A673 (cell line): Measurements from ENCODE around the gene GRID1.

ENCODE experiments used
- EZH2 ChIP-seq: fragments of 200-600 bp; sonication (generic); IDR thresholded peaks from 2 replicates; pipeline ENCODE4 v1.6.1; 2017; ENCODE audit warnings: borderline replicate concordance, low read depth, mild to moderate bottlenecking, mixed read lengths, antibody characterized with exemption, low read length; ENCODE audit not compliant: poor library complexity, severe bottlenecking
- TF ChIP-seq, protein P1 (sequence below): fragments of 300-800, 200-600 bp; sonication (generic); conservative IDR thresholded peaks from 2 replicates; pipeline ENCODE4 v1.5.1; 2017; ENCODE audit warnings: low read depth, mild to moderate bottlenecking, antibody characterized with exemption, low read length, moderate library complexity, mixed read lengths

DNA sequence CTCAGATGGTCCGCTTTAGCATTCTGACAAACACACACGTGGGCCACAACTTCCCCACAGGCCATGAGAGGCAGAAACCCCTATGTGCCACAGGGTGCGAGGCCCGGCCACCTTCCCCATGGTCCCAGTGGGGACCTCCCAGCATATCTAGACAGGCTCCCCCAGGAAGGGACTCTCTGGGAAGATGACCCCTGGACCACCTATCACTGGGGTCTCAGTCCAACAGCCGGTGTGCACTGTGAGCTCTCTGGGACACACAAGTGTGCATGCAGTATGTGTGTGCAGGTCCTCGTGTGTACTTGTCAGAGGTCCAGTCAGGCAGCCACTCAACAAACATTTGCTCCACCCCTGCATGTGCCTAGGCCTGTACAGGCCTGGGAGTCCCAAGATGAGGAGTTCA is 18.7 kb downstream of the GRID1 start:
- TF ChIP-seq, protein P1, sequence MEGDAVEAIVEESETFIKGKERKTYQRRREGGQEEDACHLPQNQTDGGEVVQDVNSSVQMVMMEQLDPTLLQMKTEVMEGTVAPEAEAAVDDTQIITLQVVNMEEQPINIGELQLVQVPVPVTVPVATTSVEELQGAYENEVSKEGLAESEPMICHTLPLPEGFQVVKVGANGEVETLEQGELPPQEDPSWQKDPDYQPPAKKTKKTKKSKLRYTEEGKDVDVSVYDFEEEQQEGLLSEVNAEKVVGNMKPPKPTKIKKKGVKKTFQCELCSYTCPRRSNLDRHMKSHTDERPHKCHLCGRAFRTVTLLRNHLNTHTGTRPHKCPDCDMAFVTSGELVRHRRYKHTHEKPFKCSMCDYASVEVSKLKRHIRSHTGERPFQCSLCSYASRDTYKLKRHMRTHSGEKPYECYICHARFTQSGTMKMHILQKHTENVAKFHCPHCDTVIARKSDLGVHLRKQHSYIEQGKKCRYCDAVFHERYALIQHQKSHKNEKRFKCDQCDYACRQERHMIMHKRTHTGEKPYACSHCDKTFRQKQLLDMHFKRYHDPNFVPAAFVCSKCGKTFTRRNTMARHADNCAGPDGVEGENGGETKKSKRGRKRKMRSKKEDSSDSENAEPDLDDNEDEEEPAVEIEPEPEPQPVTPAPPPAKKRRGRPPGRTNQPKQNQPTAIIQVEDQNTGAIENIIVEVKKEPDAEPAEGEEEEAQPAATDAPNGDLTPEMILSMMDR = no peak
- no peak for TF ChIP-seq EZH2
